Activated CD4-positive, alpha-beta T cell treated with anti-CD3 and anti-CD28 coated beads, Interleukin-2, Interleukin-4, amounts not matched to agents 100 ng/mL and 50 ng/mL, durations not matched to agents 16 hours and 8 hours (primary cell): ENCODE data around the gene TIMM10B.

Source experiments
- DNase-seq: peaks from one replicate; pipeline ENCODE4 v3.0.0-alpha.2; 2020; ENCODE audit warnings: low spot score

Gene TIMM10B, protein sequence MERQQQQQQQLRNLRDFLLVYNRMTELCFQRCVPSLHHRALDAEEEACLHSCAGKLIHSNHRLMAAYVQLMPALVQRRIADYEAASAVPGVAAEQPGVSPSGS

DNA sequence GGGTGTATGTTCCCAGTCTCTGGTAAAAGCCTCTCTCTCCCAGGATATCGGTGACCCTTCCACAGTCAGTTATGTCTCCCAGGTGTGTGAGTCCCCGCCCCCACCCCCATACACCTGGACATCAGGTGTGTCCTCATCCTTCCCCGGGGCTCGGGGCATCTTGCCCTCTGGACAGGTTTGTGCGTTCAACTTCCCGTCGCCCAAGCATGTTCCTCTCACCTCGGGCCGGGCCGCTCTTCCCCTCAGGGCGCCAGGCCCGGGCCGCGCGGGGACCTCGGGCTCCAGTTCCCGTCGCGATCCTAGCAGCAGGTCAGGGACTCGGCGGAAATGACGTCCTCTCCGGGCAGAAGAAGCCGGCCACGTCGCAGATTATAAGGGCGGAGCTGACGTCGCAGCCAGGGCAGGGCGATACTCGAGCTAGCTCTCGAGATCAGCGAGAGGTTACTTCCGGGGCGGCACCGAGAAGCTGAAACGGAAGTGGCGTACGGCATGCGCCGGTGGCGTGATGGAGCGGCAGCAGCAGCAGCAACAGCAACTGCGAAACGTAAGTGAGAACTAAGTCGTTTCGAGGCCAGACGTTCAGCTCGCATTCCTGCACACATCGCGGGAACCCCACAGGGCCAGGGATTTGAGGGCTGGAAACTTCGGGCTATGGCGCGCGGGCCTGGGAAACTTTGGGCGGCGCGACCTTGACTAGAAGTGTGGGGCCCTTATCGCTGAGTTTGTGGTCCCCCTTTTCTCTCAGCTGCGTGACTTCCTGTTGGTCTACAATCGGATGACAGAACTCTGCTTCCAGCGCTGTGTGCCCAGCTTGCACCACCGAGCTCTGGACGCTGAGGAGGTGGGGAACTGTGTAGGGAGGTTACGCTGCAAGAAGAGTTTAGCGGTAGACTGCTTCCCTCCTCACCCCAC lies at the start of gene TIMM10B, which contains the start of gene ARFIP2:
Gene TIMM10B (plus strand): TSS at position 490 of the 912 bp plus-strand sequence. CDS start 16 bp downstream, at position 506.
Gene ARFIP2 (minus strand): TSS at position 320 of the 912 bp plus-strand sequence. CDS start 910 bp downstream, outside the sequence.
- peak; percentile 98 for DNase-seq

DNA sequence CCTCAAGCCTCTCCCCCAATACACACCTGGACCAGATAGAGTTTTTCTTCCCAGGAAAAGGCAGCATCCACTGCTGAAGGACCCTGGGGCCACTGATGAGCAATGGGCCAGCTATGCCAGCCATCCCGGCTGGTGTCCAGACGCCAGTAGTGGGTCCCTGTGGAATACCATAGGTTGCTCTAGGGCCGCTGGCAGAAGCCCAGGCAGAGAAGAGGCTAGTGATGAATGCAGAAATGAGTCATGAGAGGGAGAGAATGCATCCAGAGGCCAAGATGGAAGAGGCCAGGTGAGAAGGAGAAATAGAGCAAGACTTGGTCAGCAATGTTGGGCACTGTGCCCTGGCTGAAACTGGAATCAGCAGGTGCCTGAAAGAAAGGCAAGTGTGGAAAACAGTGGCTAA lies 49.4 kb upstream of the TIMM10B start:
- DNase-seq: no peak

DNA sequence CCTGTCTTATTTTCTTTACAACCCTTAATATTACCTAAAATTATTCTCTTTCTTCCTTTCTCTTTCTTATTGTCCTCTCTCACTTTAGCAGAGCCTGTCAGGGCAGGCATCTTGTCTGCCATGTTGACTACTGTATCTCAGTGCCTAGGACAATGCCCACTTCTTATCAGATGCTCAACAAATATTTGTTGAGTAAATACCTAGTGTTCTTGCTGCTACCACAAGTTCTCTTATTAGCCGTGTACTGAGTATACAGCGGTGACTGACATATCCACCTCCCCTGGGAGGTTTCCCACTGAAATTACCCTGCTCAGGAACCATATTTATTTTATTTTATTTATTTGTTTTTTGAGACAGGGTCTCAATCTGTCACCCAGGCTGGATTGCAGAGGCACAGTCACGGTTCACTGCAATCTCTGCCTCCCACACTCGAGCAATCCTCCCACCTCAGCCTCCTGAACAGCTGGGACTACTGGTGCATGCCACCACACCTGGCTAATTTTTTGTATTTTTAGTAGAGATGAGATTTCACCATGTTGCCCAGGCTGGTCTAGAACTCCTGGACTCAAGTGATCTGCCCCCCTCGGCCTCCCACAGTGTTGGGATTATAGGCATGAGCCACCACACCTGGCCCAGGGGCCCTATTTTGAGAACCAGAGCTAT lies 47.2 kb upstream of the TIMM10B start:
- DNase-seq: no peak

DNA sequence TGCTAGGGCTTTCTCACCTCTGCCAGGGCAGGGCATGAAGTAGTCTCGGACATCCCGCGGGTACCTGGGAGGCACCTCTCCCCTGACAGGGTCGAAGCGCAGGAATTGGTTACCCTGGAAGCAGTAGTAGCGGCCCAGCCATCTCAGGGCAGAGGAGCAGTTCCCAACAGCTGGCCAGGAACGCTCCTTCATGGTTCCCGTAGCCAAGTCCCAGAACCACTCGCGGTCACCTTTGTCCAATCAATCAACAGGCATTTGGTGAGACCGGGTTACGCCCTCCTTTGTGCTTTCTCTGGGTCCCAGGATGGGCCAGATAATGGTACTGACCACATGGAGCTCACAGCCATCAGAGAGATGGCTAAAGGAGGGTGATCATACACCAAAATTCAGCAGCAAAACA lies 43.9 kb upstream of the TIMM10B start:
- no peak for DNase-seq

DNA sequence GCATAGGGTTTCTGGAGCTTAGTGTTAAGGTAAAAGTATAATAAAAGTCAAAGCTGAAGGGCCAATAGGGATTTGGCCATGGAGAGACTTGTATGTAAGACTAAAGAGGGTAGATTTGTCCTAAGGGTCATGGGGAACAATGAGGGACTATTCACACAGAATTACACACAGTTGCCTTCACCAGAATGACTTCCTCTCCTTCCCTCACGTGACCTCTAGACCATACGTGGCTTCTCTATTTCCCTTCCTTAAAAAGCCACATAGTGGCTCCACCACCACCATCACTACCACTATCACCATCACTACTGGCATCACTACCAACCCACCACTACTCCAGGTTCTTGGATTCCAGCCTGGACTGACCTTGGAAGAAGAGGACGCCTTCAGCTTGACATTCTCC lies 43.3 kb upstream of the TIMM10B start:
- DNase-seq: no peak

DNA sequence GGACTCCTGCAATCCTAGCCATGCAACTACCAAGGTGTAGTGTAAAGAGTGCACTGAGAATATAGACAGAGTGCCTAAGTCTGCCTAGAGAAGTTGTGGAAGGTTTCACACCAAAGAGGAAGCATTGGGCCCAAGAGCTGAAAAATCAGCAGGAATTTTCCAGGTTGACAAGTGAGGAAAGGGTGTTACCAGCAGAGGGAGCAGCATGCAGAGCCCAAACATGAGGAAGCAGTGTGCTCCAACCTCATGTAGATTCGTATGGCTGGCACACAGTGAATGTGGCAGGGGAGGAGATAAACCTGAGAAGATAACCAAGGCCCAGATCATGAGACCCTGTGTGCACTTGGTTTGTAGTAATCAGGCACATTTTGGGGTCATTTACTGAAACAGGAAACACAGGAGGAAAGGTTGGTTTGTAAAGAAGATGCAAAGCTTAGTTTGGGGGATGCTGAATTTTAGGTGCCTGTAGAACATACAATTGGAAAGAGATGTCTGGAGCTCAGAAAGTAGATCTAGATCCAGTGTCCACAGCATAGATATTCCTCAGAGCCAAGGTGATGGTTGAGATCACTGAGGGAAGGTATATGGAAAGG lies 42.2 kb upstream of the TIMM10B start:
- DNase-seq: peak; percentile 33

DNA sequence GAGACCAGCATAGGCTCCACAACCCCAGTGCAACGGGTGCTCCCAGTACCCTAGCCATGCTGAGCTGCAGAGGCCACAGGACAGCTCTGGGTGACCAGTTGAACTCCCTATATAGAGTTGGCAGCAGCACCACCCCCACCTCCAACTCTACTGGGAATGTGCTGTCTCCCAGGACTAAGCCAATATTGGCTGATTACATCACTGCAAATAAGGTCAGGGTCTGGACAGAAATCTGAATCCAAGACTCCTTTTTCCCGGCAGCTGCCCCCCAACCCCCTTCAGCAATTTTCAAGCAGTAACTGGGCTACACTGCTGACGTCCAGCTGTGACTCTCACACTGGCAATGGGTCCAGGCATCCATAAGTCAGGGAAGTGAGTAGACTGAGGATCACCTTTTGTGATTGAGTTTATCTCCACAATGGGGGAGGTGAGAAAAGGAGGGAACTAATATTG lies 40.4 kb upstream of the TIMM10B start, which contains the start of gene HPX:
Gene HPX (minus strand): TSS at position 82 of the 453 bp plus-strand sequence. CDS start 24 bp downstream, at position 58.
- DNase-seq: no peak

DNA sequence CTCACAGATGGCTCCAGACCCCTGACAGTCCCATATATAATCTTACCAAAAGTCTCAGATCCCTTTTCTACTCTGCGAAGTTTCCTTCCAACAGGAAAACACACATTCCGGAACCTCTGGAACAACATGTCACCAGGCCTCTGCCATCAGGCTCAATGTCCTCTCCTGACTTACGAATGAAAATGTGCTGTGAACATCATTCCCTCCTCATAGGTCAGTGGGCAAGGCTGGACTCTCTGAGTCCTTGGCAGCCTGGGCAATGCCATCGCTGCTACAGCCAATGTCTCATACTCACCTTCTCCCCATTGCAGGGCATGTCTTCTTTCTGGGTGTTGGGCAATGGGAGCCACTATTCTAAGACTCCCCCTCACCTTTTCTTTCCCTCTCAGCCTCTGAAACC lies 38.9 kb upstream of the TIMM10B start:
- no peak for DNase-seq

DNA sequence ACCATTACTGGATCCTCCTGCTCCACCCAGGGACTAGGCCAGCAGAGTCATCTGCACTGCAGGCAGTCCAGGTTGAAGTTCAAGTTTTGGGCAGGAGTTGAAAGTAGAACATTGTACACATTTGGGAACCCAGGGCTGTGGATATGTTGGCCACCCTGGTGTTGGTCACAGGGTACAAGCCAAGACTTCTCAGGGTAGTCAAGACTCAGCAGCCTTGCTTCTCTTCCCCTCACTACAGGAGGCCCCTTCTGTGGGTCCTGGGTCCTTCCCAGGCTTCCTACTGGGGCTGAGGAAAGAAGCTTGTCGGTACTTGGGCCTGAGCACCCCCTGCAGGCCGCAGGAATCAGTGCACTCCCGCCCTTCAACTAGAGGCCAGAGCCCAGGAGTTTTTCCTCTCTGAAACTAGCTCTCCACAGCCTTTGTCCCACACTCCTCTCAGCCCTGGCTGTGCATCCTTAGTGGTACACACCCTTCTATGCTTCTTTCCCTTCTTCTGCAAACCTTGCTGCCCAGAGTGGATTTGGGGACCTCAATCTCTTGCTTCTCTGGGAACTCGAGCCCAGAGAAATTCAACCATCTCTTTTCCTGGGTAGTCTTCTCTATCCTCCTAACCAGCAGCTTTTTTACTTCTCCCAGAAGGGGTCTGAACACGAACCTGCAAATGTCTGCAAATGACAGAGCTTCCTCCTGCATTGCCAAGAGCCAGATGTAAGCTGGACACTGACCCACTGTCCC lies 37.9 kb upstream of the TIMM10B start:
- peak; percentile 52 for DNase-seq

DNA sequence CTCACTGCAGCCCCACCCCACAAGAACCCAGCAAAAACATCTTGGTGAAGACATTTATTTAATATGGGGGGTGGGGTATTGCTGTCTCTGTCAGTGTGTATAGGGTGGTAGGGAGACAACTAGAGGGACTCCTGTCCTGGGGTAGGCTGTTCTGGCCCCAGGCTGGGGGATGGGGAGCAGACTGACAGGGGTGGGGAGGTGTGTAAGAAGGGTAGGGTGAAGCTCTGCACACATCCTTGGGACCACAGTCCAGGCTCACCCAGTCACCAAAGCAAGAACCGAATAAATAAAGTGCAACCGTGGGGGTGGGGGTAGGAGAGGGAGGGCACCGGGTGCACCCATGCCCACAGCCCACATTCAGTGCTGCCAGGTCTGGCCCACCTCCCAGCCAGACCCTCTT lies 32.7 kb upstream of the TIMM10B start:
- no peak for DNase-seq

DNA sequence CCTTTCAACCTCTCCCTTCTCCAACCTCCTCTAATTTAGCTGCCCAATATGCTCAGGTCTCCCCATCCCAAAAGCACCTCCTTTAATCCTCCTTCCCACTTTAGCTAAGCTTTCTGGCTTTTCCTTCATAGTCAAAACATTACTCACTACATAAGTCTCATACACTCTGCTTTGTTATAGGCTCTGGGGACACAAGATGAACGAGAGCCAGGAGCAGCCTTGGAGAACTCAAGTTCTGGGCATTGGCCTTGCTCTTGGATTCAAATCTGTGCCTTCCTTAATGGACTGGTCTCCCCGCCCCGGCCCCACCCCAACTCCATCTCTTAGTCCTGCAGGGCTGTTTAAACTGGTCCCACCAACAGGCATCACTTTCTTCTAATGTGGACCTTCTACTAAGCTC lies 29.1 kb upstream of the TIMM10B start:
- DNase-seq: no peak

DNA sequence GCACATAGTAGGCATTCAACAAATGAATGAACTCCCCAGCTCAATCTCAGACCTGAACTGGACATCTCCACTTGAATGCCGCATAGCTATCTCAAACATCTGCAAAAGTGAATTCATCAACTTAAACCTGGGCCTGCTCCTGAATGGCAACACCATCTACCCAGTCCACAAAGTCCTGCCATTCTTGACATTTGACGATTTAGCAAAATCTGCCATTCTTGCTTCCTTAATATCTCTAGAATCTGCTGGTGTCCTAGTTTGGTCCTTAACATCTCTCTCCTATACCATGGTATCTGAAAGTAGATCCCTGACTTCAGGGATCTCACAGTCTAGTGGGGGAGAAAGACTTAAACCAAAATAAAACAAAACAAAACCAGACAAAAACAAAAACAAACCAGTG lies 28.1 kb upstream of the TIMM10B start:
- DNase-seq: no peak

DNA sequence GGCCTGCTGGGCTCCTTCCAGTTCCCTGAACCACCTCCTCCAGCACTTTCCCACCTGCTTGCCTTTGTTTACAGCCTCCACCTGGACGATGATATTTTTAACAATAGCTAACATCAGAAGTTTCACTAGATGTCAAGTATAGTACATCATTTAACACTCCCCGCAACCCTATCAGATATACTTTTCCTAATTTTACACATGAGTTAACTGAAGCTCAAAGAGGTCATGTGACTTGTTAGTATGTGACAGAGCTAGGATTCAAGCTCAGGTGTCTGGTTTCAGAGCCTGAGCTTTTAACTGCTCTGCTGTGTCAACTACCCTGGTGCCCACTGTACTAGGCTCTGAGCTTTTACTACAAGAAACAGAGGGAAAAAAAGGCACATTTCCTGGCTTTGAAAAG lies 26.2 kb upstream of the TIMM10B start:
- DNase-seq: no peak

DNA sequence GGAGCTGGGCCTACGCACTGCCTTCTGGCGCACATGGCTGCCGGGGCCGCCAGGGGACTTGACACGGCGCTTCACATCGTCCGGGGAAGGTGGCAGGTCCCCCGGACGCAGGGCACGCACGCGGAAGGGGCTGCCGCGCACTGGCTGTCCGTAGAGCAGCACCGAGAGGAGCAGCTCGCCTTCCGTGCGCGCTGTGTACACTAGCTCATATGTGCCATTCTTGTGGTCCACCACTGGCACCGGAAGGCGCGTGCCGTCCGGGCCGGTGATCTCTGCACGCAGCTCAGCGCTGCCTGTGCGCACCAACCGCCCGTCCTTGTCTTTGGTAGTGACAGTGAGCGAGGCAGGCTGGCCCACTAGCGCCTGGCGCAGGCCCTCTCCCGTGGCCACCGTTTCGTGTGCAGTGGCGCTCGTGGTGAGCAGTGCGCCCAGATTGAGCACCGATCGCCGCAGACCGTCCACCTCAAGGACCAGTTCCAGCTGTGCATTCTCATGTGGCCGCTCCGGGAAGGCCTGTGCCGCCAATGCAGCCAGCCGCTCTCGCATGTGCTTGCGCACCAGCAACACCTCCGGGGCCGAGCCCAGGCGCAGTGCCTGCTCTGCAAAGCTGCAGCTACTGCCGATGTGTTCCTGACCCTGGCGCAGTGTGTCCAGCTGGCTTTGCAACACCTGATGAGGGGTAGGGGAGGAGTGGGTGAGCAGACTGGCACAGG lies 24.8 kb upstream of the TIMM10B start:
- DNase-seq: no peak

DNA sequence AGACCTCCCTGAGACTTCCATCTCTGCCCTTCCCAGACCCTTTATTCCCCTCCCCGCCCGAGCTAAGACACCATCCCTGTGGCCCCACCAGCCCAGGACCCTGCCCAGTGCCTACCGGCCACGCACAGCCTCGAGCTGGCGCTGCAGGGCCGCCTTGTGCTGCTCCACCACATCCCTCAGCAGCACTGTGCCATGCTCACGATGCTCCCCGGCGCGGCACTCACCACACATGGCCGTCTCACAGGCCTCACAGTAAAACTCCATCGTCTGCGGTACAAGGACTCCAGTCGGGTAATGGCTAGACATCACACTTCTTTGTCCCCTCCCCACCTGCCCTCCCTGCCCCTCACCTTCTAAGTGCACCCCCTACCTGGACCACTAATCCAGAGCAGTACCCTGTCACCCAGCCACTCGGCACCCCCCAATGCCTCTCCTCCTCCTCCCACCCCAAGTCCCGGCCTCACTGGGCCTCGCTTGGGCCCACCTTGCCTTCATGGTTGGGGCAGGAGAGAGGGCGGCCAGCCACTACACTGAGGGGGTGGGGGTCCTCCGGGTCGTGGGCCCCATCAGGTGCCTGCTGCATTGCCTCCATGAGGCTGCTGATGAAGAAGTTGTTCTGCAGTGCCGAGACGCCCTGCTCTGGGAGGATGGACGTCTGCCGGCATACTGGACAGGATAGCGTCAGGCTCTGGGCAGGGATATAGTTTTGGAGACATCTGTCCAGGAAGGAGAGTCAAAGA lies 23.6 kb upstream of the TIMM10B start:
- DNase-seq: no peak

DNA sequence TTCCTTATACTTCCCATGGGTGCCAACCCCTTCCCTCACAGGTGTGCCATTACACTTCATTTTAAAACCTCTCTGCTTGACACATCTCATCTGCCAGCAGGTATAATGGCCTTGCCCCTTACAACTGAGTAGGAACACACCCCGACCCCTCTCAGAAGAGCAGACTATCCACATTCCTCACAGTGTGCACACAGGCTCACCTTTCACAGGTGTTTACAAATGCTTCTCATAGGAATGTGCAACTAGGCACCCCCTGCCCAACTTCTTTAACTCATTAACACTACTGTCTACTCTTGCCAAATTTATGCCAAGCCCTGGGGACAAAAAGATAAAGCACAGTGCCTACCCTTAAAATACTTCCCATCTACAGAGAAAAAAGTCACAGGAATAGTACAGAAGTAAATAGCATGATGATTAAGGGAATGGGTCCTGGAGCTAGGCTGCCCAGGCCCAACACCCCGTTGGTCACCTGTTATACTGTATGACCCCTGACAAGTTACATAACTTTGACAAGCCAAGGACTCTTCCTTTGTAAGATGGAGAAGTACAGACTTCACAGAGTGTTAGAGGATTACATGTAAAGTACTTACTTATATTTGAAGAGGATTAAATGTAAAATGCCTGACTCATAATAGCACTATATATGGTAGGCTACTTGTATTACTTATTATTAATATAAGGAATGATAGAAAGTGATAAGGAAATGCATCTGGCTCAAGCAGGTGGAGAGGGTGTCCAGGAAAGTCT lies 22.8 kb upstream of the TIMM10B start:
- DNase-seq: no peak

DNA sequence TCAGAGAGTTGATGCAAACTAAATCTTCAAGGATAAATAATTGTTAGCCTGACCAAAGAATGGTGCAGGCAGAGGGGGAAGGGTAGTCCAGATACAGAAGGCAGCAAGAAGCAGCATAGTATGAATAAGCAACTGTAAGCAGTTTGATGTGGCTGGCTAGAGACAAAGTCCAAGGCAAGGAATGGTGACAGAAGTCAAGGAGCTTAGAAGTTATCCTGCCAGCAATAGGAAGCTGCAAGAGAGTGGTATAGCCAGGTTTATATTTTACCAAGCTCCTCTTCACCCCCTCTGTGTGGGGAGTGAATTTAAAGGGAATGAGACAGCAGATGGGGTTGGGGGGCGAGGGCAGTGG lies 22.2 kb upstream of the TIMM10B start:
- no peak for DNase-seq

DNA sequence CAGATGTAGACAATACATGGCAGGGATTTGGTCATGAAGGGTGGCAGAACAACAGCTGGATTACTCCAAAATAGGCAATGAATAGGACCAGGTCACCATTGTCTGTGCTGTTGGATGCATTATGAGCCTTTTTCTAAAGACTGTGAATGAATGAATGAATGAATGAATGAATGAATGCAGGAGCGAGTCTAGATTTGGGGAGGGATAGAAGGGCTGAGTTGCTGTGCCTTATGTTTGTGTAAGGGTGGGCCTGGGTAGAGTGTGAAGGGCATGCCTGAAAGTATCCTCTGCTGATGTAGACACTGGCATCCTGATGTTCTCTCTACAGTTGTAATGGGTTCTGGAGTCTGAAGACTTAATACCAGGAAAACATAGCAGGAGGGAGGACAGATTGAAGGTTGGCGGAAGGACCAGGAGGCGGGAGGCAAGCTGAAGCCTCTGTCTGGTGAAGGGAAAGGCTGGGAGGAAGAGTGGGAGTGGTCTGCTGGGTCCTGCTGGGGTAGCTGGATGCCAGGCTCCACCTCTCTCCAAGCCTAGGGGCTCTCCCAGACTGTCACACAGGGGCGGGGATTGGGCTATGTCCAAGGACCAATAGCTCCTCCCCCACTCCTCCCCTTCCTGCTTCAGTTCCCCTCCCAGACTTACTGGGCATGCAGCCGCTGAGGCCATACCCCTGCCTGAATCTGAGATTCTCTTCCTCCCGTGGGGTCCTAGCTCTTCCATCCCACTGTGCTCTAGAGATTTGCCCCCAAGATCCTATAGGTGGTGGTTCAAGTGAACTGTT lies 12.4 kb upstream of the TIMM10B start:
- DNase-seq: no peak

DNA sequence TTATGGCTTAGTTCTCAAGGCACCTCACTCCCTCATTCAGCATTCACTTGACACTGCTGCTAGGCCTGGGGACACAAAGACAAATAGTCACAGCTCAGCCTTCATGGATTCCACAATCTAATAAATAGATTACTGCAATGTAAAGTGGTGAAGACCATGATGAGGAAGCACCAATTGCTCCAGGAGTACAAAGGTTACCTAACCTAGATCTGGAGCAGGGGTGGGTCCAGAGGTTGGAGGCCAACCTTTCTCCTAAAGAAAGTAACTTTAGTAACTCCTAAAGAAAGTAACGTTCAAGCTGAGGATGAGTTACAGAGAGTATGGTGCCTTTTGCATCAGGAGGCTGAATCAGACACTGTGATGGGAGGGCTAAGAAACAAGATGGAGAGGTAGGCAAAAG lies 11.7 kb upstream of the TIMM10B start:
- DNase-seq: no peak
